Heart left ventricle (tissue), 16 donors: Measurements from ENCODE around the gene TRIM59. TPM values are rescaled to one million over a fixed set of nuclear protein-coding genes. Genes with fewer than 3 reads are reported as not detected.

Experiments used
- ATAC-seq, 4 donors: fragments of 200-7000 bp; cut with Tn5 transposase; one replicate each; pipeline ENCODE4 v1.9.1; 2020 to 2022; ENCODE audit warnings: moderate library complexity in 4 of 4, mild to moderate bottlenecking in 3 of 4, moderate number of reproducible peaks in 1 of 4
- DNase-seq, 5 donors: peaks; one replicate each; pipeline ENCODE4 v3.0.0-alpha.2; 2020
- H3K27ac ChIP-seq, 12 donors: fragments of 200-600 bp; sonication (generic) in 4 of 12; one replicate each; pipeline versions ENCODE4 v1.5.0 to v1.8.0; 2016 to 2022; ENCODE audit warnings: mild to moderate bottlenecking in 2 of 12
- H3K27me3 ChIP-seq, 9 donors: fragments of 200-600 bp; sonication (generic) in 2 of 9; one replicate each; pipeline versions ENCODE4 v1.5.1 to v1.8.0; 2016 to 2022; ENCODE audit warnings: mild to moderate bottlenecking in 3 of 9
- H3K36me3 ChIP-seq, 9 donors: fragments of 200-600 bp; sonication (generic) in 2 of 9; one replicate each; pipeline versions ENCODE4 v1.5.0 to v1.8.0; 2018 to 2022; ENCODE audit warnings: mild to moderate bottlenecking in 2 of 9
- H3K4me1 ChIP-seq, 12 donors: fragments of 200-600 bp; sonication (generic) in 4 of 12; one replicate each; pipeline versions ENCODE4 v1.5.0 to v1.8.0; 2016 to 2022; ENCODE audit warnings: mild to moderate bottlenecking in 3 of 12
- H3K4me3 ChIP-seq, 12 donors: fragments of 200-600 bp; sonication (generic) in 4 of 12; one replicate each; pipeline versions ENCODE4 v1.5.0 to v1.8.0; 2017 to 2022; ENCODE audit warnings: mild to moderate bottlenecking in 9 of 12, moderate library complexity in 4 of 12
- H3K9me3 ChIP-seq, 12 donors: fragments of 200-600 bp; sonication (generic) in 4 of 12; one replicate each; pipeline versions ENCODE4 v1.5.0 to v1.8.0; 2016 to 2022; ENCODE audit warnings: mild to moderate bottlenecking in 1 of 12
- CTCF ChIP-seq, 12 donors: fragments of 200-600 bp; sonication (generic) in 4 of 12; IDR thresholded peaks; one replicate each; pipeline versions ENCODE4 v1.5.0 to v1.8.0; 2018 to 2022; ENCODE audit warnings: antibody characterized with exemption in 12 of 12, mild to moderate bottlenecking in 5 of 12
- POLR2A ChIP-seq, 2 donors: fragments of 450-650 bp; IDR thresholded peaks; one replicate each; pipeline ENCODE4 v1.6.1; 2017; ENCODE audit warnings: antibody characterized with exemption in 2 of 2, mild to moderate bottlenecking in 2 of 2, moderate library complexity in 2 of 2
- WGBS, 4 donors: extraction: QIAGEN DNeasy Blood & Tissue Kit in 2 of 4; methylation state at CpG; one replicate each; pipeline versions ENCODE4 v1.1.5 to v1.1.7; 2013 to 2018; 5-methylcytosine and 5-hydroxymethylcytosine counted together
- intact Hi-C, 10 donors: fragments of 100-400 bp; cut with DNase I; formaldehyde crosslinking; loops; one replicate each; pipeline versions ENCODE4 v1.11.1 to v1.14.2; 2022
- polyA plus RNA-seq, 2 donors: library from polyadenylated mRNA; stranded (reverse); fragments of 200-250 nt; gene quantifications; one replicate each; pipeline ENCODE4 v1.2.3, GENCODE V29; 2013
- total RNA-seq, 9 donors: library from RNA; depleted of rRNA in 2 of 9; stranded (reverse); fragments of >200 nt in 2 of 9; fragmentation: NEBNext Ultra II Directional in 3 of 9; extraction: Animal tissue kit (Norgen Biotek cat#: 25700) in 3 of 9; gene quantifications; one replicate each; pipeline versions ENCODE4 v1.1.0 to v1.2.4, GENCODE V29; 2016 to 2023
- donor health status: ischemic (EF 13 %, LVEDD 7.1; RV severe dilation, severe dysfunction).
- donor health status: healthy with polysubstance abuse.
- donor health status: DM: no; HTN: yes; CAD: no.
- donor health status: DM: no; HTN: no; CAD: no.
- donor health status: ischemic (EF 25% LVEDD 6.9; RV normal size, moderate dysfunction).
- donor health status: ischemic (EF 25% LVEDD 5.7; RV mildly dilated, moderate dysfunction).
- donor health status: healthy.
- donor health status: DM: yes; HTN: yes; CAD: no.
- donor health status: ischemic (EF 35%, LVEDD 5.7; RV mildly dilated, moderate dysfunction).
- donor health status: nonischemic (EF 11% LVEDD 7.7; RV severe dilation, severe dysfunction).
- donor health status: DM: yes; HTN: yes; CAD: no.
- donor health status: PGD.
- donor health status: ischemic (EF 29% LVEDD 5.4; RV normal size, mild dysfunction).
- donor health status: nonischemic (EF 23%, LVEDD 6.1; RV moderate dilation, normal function).

The TRIM59 gene
- total and polyA plus RNA-seq, 11 donors, result 0.16 to 3.1 (median 0.32) TPM

DNA sequence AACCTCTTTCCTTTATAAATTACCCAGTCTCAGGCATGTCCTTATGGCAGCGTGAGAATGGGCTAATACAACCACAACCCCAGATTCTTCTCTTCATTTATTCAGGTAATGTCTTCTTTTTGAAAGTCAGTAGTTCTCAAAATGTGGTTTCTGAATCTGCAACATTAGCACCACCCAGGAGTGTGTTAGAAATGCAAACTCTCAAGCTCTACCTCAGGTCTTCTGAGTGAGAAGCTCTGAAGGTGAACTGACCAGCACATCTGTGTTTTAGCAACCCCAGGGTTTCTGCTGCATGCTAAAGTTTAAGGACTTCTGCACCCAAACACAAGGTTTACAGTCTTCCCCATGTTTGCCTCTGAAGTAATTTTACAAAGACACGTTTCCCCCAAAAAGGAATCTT, 22.3 kb upstream of the TRIM59 start:
- peaks cover 0 to 11% (median 1%) of the 10 kb centered on the region in 12 donors for H3K9me3 ChIP-seq
- ATAC-seq (no peak), DNase-seq (no peak)
- WGBS, 4 donors, result 63 to 83% (median 76%) methylated on average over 2 of the region's 2 CpGs
- no peak overlapping the region for H3K27ac ChIP-seq
- H3K27me3 ChIP-seq, result no peaks in the 10 kb centered on the region
- no peak overlapping the region for H3K4me3 ChIP-seq
- no peaks in the 10 kb centered on the region for H3K4me1 ChIP-seq
- no peaks in the 10 kb centered on the region for H3K36me3 ChIP-seq
- TF ChIP-seq CTCF (IDR thresholded peaks at IDR 0.05) (no peak), POLR2A (IDR thresholded peaks at IDR 0.05) (no peak)
- intact Hi-C loops, result no loop called here

DNA sequence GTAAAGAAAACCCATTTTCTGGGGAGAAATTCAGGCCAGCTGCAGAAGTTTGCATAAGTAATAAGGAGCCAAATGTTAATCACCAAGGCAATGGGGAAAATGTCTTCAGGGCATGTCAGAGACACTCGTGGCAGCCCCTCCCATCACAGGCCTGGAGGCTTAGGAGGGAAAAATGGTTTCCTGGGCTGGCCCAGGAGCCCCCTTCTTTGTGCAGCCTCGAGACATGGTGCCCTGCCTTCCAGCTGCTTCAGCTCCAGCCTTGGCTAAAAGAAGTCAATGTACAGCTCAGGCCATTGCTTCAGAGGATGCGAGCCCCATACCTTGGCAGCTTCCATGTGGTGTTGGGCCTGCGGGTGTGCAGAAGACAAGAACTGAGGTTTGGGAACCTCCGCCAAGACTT, 20.6 kb upstream of the TRIM59 start:
- Histone ChIP-seq H3K27me3 (no peaks in the 10 kb centered on the region), H3K4me1 (no peaks in the 10 kb centered on the region), H3K27ac (no peak overlapping the region), H3K4me3 (no peak overlapping the region), H3K36me3 (no peaks in the 10 kb centered on the region), H3K9me3 (peaks cover 0 to 11% (median 1%) of the 10 kb centered on the region in 12 donors)
- 73 to 89% (median 85%) methylated on average over 4 to 5 of the region's 5 CpGs for WGBS, 4 donors
- ATAC-seq (no peak), DNase-seq (no peak)
- intact Hi-C loops, result no loop called here
- TF ChIP-seq CTCF (IDR thresholded peaks at IDR 0.05) (no peak), POLR2A (IDR thresholded peaks at IDR 0.05) (no peak)

GRCh38 chr3:160464971-160465370, 15.4 kb upstream of the TRIM59 start:
- TF ChIP-seq CTCF (IDR thresholded peaks at IDR 0.05) (no peak), POLR2A (IDR thresholded peaks at IDR 0.05) (no peak)
- peaks cover 0 to 1% (median 0%) of the 10 kb centered on the region in 12 donors for H3K9me3 ChIP-seq
- intact Hi-C loops, result no loop called here
- WGBS, 4 donors, result 34 to 46% (median 43%) methylated on average over 1 of the region's 1 CpG
- no peak overlapping the region for H3K27ac ChIP-seq
- H3K36me3 ChIP-seq, result no peaks in the 10 kb centered on the region
- no peaks in the 10 kb centered on the region for H3K27me3 ChIP-seq
- peaks cover 0 to 3% (median 0%) of the 10 kb centered on the region in 12 donors for H3K4me1 ChIP-seq
- H3K4me3 ChIP-seq, result no peak overlapping the region
- DNase-seq (no peak), ATAC-seq (no peak)

DNA sequence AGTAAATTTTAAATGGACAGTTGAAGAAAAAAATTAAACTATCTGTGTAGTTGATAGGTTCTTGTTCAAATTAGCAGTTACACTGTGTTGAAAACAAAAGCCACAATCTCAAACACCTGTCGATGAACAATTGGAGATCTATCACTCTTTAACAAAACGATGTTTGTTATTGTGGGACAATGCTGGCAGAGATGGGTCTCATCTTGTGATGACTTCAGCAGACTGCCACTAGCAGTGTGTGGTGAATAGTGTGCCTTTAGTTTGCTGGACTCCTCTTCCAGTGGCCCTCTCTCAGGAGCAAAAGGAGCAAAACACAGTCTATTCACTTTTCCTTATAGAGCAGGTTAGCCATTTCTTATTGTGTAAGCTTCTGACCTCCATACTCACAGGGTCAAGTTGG, 14.7 kb upstream of the TRIM59 start:
- 88 to 95% (median 94%) methylated on average over 2 of the region's 2 CpGs for whole genome bisulfite sequencing, 4 donors
- intact Hi-C loops, result no loop called here
- Histone ChIP-seq H3K27ac (no peak overlapping the region), H3K4me1 (peaks cover 0 to 3% (median 0%) of the 10 kb centered on the region in 12 donors), H3K4me3 (no peak overlapping the region), H3K27me3 (no peaks in the 10 kb centered on the region), H3K9me3 (no peaks in the 10 kb centered on the region), H3K36me3 (no peaks in the 10 kb centered on the region)
- TF ChIP-seq POLR2A (IDR thresholded peaks at IDR 0.05), result no peak
- no peak for TF ChIP-seq CTCF (IDR thresholded peaks at IDR 0.05)
- DNase-seq (no peak), ATAC-seq (no peak)
